GM12891 (cell line): Measurements from ENCODE around the gene FAM168A.

Experiments used
- PAX5 ChIP-seq: IDR thresholded peaks from 2 replicates; pipeline ENCODE4 v1.6.1; 2011; ENCODE audit warnings: low read length, moderate library complexity, mild to moderate bottlenecking; ENCODE audit not compliant: insufficient read depth, severe bottlenecking
- POLR2A ChIP-seq: IDR thresholded peaks from 2 replicates; pipeline ENCODE4 v1.6.1; 2011; ENCODE audit warnings: low read depth, low read length, control low read depth
- POLR2AphosphoS5 ChIP-seq: IDR thresholded peaks from 2 replicates; pipeline ENCODE4 v1.6.1; 2011; ENCODE audit warnings: low read depth, low read length, control low read depth
- POU2F2 ChIP-seq: IDR thresholded peaks from 2 replicates; pipeline ENCODE4 v1.6.1; 2011; ENCODE audit warnings: low read depth, mild to moderate bottlenecking, control low read depth, low read length, moderate library complexity
- SPI1 ChIP-seq: IDR thresholded peaks from 2 replicates; pipeline ENCODE4 v1.6.1; 2011; ENCODE audit warnings: low read depth, low read length, control low read depth
- TAF1 ChIP-seq: IDR thresholded peaks from 2 replicates; pipeline ENCODE4 v1.6.1; 2011; ENCODE audit warnings: low read depth, low read length, control low read depth

GRCh38 chr11:73410627-73411026 is 187.3 kb downstream of the FAM168A start:
- no peak for TF ChIP-seq POLR2A
- TF ChIP-seq TAF1, result no peak
- no peak for TF ChIP-seq POLR2AphosphoS5
- no peak for TF ChIP-seq SPI1
- no peak for TF ChIP-seq PAX5
- no peak for TF ChIP-seq POU2F2
